PC-9 (cell line): ENCODE results near the gene TCEAL3. TPM values are rescaled to one million over a fixed set of nuclear protein-coding genes. Genes with fewer than 3 reads are reported as not detected.
"Not testable (repeated sequence)": the region's sequence is repeated elsewhere in the genome, so short reads cannot be mapped to it uniquely, and the experiment has no call there.

Experiments used
- BruUV-seq: library from RNA; stranded (reverse); fragments of 400-500 nt; replicated peaks from 2 replicates; lab custom pipeline; 2021; lab: Mats Ljungman, UMichigan
- CTCF ChIA-PET: fragments of 300-600 bp; sonication (Branson Sonifier 250); formaldehyde crosslinking; loops from one replicate; lab custom pipeline; 2022; ENCODE audit warnings: antibody characterized with exemption; lab: Charles Lee
- POLR2A ChIA-PET: fragments of 300-600 bp; sonication (Branson Sonifier 250); formaldehyde crosslinking; loops from one replicate; lab custom pipeline; 2022; ENCODE audit warnings: antibody characterized with exemption; ENCODE audit not compliant: unreplicated experiment; lab: Charles Lee
- DNase-seq, 2 experiments: peaks; one replicate each; pipeline versions ENCODE4 v3.0.0 to v3.0.0-alpha.2; 2015 to 2022; ENCODE audit warnings: mixed read lengths in 1 of 2
- H2AFZ ChIP-seq: fragments of 200-600 bp; sonication (generic); 2 replicates; pipeline ENCODE4 v1.8.1; 2017; ENCODE audit warnings: antibody characterized with exemption
- H3F3A ChIP-seq: fragments of 200-600 bp; sonication (generic); 2 replicates; pipeline ENCODE4 v1.8.1; 2017; ENCODE audit warnings: antibody characterized with exemption, mild to moderate bottlenecking, low read depth; ENCODE audit not compliant: insufficient read depth
- H3K27ac ChIP-seq: fragments of 200-600 bp; sonication (generic); 2 replicates; pipeline ENCODE4 v1.6.1; 2016; ENCODE audit warnings: mixed run types
- H3K27me3 ChIP-seq: fragments of 200-600 bp; sonication (generic); 2 replicates; pipeline ENCODE4 v1.6.1; 2016; ENCODE audit warnings: low read depth, mixed run types; ENCODE audit not compliant: insufficient read depth
- H3K36me3 ChIP-seq: fragments of 200-600 bp; sonication (generic); 2 replicates; pipeline ENCODE4 v1.6.1; 2016; ENCODE audit warnings: low read depth, mixed run types
- H3K4me1 ChIP-seq: fragments of 200-600 bp; sonication (generic); replicated peaks from 2 replicates; pipeline ENCODE4 v1.6.1; 2016; ENCODE audit warnings: mixed run types; ENCODE audit not compliant: insufficient read depth
- H3K4me2 ChIP-seq: fragments of 200-600 bp; sonication (generic); 2 replicates; pipeline ENCODE4 v1.6.1; 2017; ENCODE audit warnings: mixed run types
- H3K4me3 ChIP-seq: fragments of 200-600 bp; sonication (generic); 2 replicates; pipeline ENCODE4 v1.6.1; 2016; ENCODE audit warnings: mixed run types
- H3K79me2 ChIP-seq: fragments of 200-600 bp; sonication (generic); 2 replicates; pipeline ENCODE4 v1.6.1; 2017; ENCODE audit warnings: low read depth, mixed run types
- H3K9me2 ChIP-seq: fragments of 200-600 bp; sonication (generic); 2 replicates; pipeline ENCODE4 v1.8.1; 2017; ENCODE audit warnings: mild to moderate bottlenecking; ENCODE audit not compliant: insufficient read depth
- H3K9me3 ChIP-seq: fragments of 200-600 bp; sonication (generic); 2 replicates; pipeline ENCODE4 v1.8.1; 2016; ENCODE audit warnings: low read depth; ENCODE audit not compliant: insufficient read depth
- H4K20me1 ChIP-seq: fragments of 200-600 bp; sonication (generic); 2 replicates; pipeline ENCODE4 v1.8.1; 2017; ENCODE audit not compliant: insufficient read depth
- intact Hi-C: fragments of 100-400 bp; cut with micrococcal nuclease; formaldehyde crosslinking; loops from one replicate; pipeline ENCODE4 v1.10.0; 2022; ENCODE audit not compliant: unreplicated experiment
- total RNA-seq: library from RNA; stranded (reverse); gene quantifications from 2 replicates; pipeline ENCODE4 v1.2.3, GENCODE V29; 2021
- TF ChIP-seq, protein P1 (sequence below): fragments of 200-600 bp; sonication (generic); conservative IDR thresholded peaks from 2 replicates; pipeline ENCODE4 v1.6.1; 2017; ENCODE audit warnings: mixed run types, antibody characterized with exemption, mild to moderate bottlenecking, moderate library complexity

Gene TCEAL3
- total RNA-seq, 1 experiment from 2014 or later, result 12.8 TPM

DNA sequence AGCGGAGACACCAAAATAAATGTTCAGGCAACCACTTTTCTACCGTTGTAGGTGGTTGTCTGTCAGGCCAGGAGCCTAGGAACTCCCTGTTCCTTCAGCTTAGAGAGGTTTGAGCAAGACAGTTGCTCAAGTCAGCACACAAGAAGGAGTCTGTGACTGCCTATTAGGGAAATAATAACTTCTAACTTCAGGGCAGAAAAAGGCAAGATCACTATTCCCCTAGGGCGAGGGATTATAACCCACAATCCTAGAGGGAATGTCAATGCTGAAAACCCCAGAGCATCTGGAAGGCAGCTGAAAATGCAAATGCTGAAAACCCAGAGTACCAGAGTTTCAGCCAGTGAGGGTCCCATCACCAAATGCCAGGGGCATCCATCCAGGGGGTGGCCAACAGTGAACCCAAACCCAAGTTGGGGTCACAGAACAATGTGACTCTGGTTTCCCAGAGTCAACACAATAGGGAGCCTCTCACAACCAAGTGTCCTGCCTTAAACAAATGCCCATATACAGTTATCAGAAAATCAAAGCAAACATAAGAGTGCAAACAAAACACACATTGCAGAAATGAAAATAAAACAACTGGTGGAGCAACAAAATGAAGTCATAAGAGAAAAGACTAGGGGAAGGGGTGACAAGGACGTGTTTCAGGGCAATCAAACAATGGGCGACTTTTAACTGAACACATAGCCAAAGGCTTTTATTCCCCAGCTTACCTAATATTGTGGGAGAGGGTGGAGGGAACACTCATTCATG lies 51.1 kb downstream of the TCEAL3 start:
- H3K9me3 ChIP-seq, result no peaks in the 10 kb centered on the region
- H3K79me2 ChIP-seq, result no peaks in the 10 kb centered on the region
- peaks cover 53% of the 10 kb centered on the region for H3K4me1 ChIP-seq
- peak overlapping the region; percentile 21; the same call in 1 of the 2 replicates for H3K4me3 ChIP-seq
- peak in 1 of 2 experiments; percentile 82 for DNase-seq
- H3K9me2 ChIP-seq, result no peaks in the 10 kb centered on the region; the same call in 1 of the 2 replicates
- POLR2A ChIA-PET, result no interaction called here
- H3K27me3 ChIP-seq, result no peaks in the 10 kb centered on the region
- intact Hi-C loops, result loop anchor here (5.0 kb wide), 1 partner anchor 42 kb away; no protein-coding TSS in a partner anchor
- peaks cover 43% of the 10 kb centered on the region for H3F3A ChIP-seq
- CTCF ChIA-PET, result no interaction called here
- no peaks in the 10 kb centered on the region for H4K20me1 ChIP-seq
- peak overlapping the region; percentile 94 for H3K27ac ChIP-seq
- 0 out of 2 replicates have a peak overlapping the region, but pooled peaks have one; percentile 58 for H2AFZ ChIP-seq
- no peaks in the 10 kb centered on the region for H3K36me3 ChIP-seq
- TF ChIP-seq, protein P1, sequence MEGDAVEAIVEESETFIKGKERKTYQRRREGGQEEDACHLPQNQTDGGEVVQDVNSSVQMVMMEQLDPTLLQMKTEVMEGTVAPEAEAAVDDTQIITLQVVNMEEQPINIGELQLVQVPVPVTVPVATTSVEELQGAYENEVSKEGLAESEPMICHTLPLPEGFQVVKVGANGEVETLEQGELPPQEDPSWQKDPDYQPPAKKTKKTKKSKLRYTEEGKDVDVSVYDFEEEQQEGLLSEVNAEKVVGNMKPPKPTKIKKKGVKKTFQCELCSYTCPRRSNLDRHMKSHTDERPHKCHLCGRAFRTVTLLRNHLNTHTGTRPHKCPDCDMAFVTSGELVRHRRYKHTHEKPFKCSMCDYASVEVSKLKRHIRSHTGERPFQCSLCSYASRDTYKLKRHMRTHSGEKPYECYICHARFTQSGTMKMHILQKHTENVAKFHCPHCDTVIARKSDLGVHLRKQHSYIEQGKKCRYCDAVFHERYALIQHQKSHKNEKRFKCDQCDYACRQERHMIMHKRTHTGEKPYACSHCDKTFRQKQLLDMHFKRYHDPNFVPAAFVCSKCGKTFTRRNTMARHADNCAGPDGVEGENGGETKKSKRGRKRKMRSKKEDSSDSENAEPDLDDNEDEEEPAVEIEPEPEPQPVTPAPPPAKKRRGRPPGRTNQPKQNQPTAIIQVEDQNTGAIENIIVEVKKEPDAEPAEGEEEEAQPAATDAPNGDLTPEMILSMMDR, result no peak
- peak overlapping the region; percentile 70 for H3K4me2 ChIP-seq
- BruUV-seq, result no TSS peak

DNA sequence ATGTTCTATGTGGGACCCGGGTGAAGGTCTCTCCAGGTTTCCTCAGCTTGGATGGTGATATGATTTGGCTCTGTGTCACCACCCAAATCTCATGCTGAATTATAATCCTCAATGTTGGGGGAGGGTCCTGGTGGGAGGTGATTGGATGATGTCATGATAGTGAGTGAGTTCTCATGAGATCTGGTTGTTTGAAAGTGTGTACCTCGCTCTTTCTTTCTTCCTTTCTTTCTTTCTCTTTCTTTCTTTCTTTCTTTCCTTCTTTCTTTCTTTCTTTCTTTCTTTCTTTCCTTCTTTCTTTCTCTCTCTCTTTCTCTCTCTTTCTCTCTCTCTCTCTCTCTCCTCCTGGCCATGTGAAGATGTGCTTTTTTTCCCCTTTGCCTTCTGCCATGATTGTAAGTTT lies 51.7 kb downstream of the TCEAL3 start:
- H3K4me1 ChIP-seq, result peaks cover 53% of the 10 kb centered on the region
- DNase-seq, CTCF ChIA-PET, H3K79me2 ChIP-seq, H3K27me3 ChIP-seq, BruUV-seq, H4K20me1 ChIP-seq, H3K9me2 ChIP-seq, POLR2A ChIA-PET, H3K4me3 ChIP-seq, H3K9me3 ChIP-seq, H3K36me3 ChIP-seq: not testable (repeated sequence)
- intact Hi-C loops, result loop anchor here (5.0 kb wide), 1 partner anchor 42 kb away; no protein-coding TSS in a partner anchor
- peak overlapping the region; percentile 94 for H3K27ac ChIP-seq
- peak overlapping the region; percentile 70 for H3K4me2 ChIP-seq
- H2AFZ ChIP-seq, result 0 out of 2 replicates have a peak overlapping the region, but pooled peaks have one; percentile 58
- peaks cover 43% of the 10 kb centered on the region for H3F3A ChIP-seq

Other genes starting within 250 kb of the TCEAL3 start
- gene BEX3, start 231.4 kb upstream of the TCEAL3 start, total RNA-seq, result 120 and 130 TPM in 2 replicates
- gene RAB40A, start 88.5 kb upstream of the TCEAL3 start, total RNA-seq, result 0.90 and 1.0 TPM in 2 replicates
- 41.0 and 42.9 TPM in 2 replicates for gene TCEAL4, start 22.4 kb upstream of the TCEAL3 start, total RNA-seq
- 25.2 and 26.8 TPM in 2 replicates for gene TCEAL1, start 21.0 kb downstream of the TCEAL3 start, total RNA-seq
- gene MORF4L2, start 78.7 kb downstream of the TCEAL3 start, total RNA-seq, result 385 and 417 TPM in 2 replicates
- gene TMEM31, start 102.9 kb downstream of the TCEAL3 start, total RNA-seq, result not detected in 2 replicates
- gene PLP1, start 168.9 kb downstream of the TCEAL3 start, total RNA-seq, result not detected in 2 replicates
- gene RAB9B, start 224.3 kb downstream of the TCEAL3 start, total RNA-seq, result not detected in 2 replicates